A172 (cell line): ENCODE data around the gene CDNF. TPM values are rescaled to one million over a fixed set of nuclear protein-coding genes. Genes with fewer than 3 reads are reported as not detected.
"Not testable (repeated sequence)": the region's sequence is repeated elsewhere in the genome, so short reads cannot be mapped to it uniquely, and the experiment has no call there.

Experiments
- DNase-seq: peaks from one replicate; pipeline ENCODE4 v3.0.0-alpha.2; 2015; ENCODE audit warnings: low spot score
- total RNA-seq: library from RNA; depleted of rRNA; stranded (reverse); fragments of >200 nt; shearing (Covaris generic); gene quantifications from 2 replicates; pipeline ENCODE4 v1.2.3, GENCODE V29; 2014; rRNA removed

The CDNF gene
- 1.2 and 1.8 TPM in 2 replicates for total RNA-seq

- DNase-seq = peak; percentile 98
These were observed at the start of gene CDNF, which contains the start of the genes HSPA14 and MSANTD7 for GRCh38 chr10:14837757-14838581. CDNF (minus strand) TSS chr10:14838037; CDS start chr10:14837946, 91 bp downstream. HSPA14 (plus strand) TSS chr10:14838306; CDS start chr10:14838403, 97 bp downstream. MSANTD7 (plus strand) TSS chr10:14838306; CDS start chr10:14842285, 3,979 bp downstream.

GRCh38 chr10:14884082-14884481, 46.2 kb upstream of the CDNF start:
- no peak for DNase-seq

- DNase-seq = no peak
These were observed 42.4 kb upstream of the CDNF start for GRCh38 chr10:14880229-14880628.

GRCh38 chr10:14879928-14880193, 42.0 kb upstream of the CDNF start:
- DNase-seq = no peak

- peak; percentile 14 for DNase-seq
These were observed 41.5 kb upstream of the CDNF start for GRCh38 chr10:14879124-14879927.

- DNase-seq = peak; percentile 86
These were observed 40.7 kb upstream of the CDNF start, which contains the start of gene SUV39H2 for GRCh38 chr10:14878266-14879123. SUV39H2 (plus strand) TSS chr10:14878866; CDS start chr10:14878889, 23 bp downstream.

- DNase-seq = no peak
These were observed 38.9 kb upstream of the CDNF start for GRCh38 chr10:14876764-14877163.

- no peak for DNase-seq
These were observed 38.1 kb upstream of the CDNF start for GRCh38 chr10:14875941-14876340.

- DNase-seq = peak; percentile 56
These were observed 35.4 kb upstream of the CDNF start for GRCh38 chr10:14873090-14873760.

- DNase-seq = not testable (repeated sequence)
These were observed 27.0 kb upstream of the CDNF start for GRCh38 chr10:14864871-14865270.

- DNase-seq = not testable (repeated sequence)
These were observed 26.6 kb upstream of the CDNF start for GRCh38 chr10:14864466-14864865.

- no peak for DNase-seq
These were observed 23.0 kb upstream of the CDNF start for GRCh38 chr10:14860791-14861190.

- DNase-seq = no peak
These were observed 21.9 kb upstream of the CDNF start for GRCh38 chr10:14859775-14860174.

GRCh38 chr10:14859043-14859442, 21.2 kb upstream of the CDNF start:
- no peak for DNase-seq

GRCh38 chr10:14858338-14858960, 20.6 kb upstream of the CDNF start:
- no peak for DNase-seq

GRCh38 chr10:14855453-14855852, 17.6 kb upstream of the CDNF start:
- no peak for DNase-seq

GRCh38 chr10:14852236-14852635, 14.4 kb upstream of the CDNF start:
- no peak for DNase-seq

- no peak for DNase-seq
These were observed 7.1 kb upstream of the CDNF start for GRCh38 chr10:14844948-14845347.

GRCh38 chr10:14843327-14843988, 5.6 kb upstream of the CDNF start:
- no peak for DNase-seq

GRCh38 chr10:14840178-14840577, 2.3 kb upstream of the CDNF start:
- no peak for DNase-seq
